ENCODE results near the gene BMP10.

DNA sequence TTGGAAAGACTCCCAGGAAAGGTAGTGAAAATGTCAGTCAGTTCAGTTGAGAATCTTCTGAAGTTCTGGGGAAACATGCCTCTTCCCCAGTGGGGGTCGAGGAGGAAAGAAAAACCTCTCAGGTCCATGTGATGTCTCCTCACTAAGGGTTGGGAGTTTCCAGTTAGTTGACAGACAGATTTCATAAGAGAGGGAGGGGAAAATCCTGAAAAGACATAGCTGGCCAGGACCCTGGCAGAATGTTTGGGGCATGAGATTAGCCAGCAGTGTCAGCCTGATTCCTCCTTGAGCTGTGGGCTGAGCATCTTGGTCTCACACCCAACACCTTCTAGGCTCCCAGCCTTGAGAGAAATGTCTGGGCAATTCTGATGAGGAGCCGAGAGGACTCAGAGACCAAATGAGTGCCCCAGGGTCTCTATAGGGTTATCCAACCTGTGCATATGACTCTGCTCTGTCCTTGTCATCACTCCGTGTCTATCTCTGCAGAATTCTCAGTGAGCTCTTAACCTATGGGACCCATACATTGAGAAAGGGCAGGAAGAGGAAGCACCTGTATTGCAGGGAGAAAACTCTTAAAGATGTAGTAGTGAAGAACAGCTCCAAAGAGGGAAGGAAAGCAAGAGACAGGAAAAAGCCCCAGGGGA is 13.9 kb downstream of the BMP10 start:
- TF ChIP-seq CTCF (IDR thresholded peaks at IDR 0.05): no peak
- TF ChIP-seq ZFX (IDR thresholded peaks at IDR 0.05; ENCODE audit: borderline replicate concordance): no peak

Data from 22Rv1 (cell line).